Measurements from ENCODE around the gene FAM168A. TPM values are rescaled to one million over a fixed set of nuclear protein-coding genes. Genes with fewer than 3 reads are reported as not detected.

FAM168A gene
- total RNA-seq, 4 donors from 2014 or later = 17.5 to 43.4 (median 23.3) TPM

GRCh38 chr11:73372375-73372993, 225.4 kb downstream of the FAM168A start:
- Histone ChIP-seq H3K4me1 (peaks cover 0 to 18% (median 10%) of the 10 kb centered on the region in 4 donors), H3K27ac (no peak overlapping the region), H3K36me3 (no peaks in the 10 kb centered on the region), H3K4me3 (no peak overlapping the region), H3K27me3 (no peaks in the 10 kb centered on the region), H3K9me3 (no peaks in the 10 kb centered on the region)
- 65% methylated on average over 6 of the region's 6 CpGs; no CpG with 5 or more reads in 1 of the 2 donors for WGBS, 2 donors (ENCODE audit: low coverage in 1 of 2)
- no peak for DNase-seq
- intact Hi-C loops (cut with DNase I; ENCODE audit: low total_unique reads) (no loop called here), in situ Hi-C loops (cut with MboI; ENCODE audit: low pct_ligation_motif_present in 1 of 4, low pct_unique_long_range_greater_than_20kb in 1 of 4, low sequenced_read_pairs in 3 of 4) (no loop called here)
- no peak for TF ChIP-seq POLR2AphosphoS5 (IDR thresholded peaks at IDR 0.05)
- TF ChIP-seq EP300 (IDR thresholded peaks at IDR 0.05; ENCODE audit: low read depth) = no peak
- no peak for TF ChIP-seq POLR2A (IDR thresholded peaks at IDR 0.05)
- TF ChIP-seq, protein P1, sequence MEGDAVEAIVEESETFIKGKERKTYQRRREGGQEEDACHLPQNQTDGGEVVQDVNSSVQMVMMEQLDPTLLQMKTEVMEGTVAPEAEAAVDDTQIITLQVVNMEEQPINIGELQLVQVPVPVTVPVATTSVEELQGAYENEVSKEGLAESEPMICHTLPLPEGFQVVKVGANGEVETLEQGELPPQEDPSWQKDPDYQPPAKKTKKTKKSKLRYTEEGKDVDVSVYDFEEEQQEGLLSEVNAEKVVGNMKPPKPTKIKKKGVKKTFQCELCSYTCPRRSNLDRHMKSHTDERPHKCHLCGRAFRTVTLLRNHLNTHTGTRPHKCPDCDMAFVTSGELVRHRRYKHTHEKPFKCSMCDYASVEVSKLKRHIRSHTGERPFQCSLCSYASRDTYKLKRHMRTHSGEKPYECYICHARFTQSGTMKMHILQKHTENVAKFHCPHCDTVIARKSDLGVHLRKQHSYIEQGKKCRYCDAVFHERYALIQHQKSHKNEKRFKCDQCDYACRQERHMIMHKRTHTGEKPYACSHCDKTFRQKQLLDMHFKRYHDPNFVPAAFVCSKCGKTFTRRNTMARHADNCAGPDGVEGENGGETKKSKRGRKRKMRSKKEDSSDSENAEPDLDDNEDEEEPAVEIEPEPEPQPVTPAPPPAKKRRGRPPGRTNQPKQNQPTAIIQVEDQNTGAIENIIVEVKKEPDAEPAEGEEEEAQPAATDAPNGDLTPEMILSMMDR (IDR thresholded peaks at IDR 0.05) = no peak

DNA sequence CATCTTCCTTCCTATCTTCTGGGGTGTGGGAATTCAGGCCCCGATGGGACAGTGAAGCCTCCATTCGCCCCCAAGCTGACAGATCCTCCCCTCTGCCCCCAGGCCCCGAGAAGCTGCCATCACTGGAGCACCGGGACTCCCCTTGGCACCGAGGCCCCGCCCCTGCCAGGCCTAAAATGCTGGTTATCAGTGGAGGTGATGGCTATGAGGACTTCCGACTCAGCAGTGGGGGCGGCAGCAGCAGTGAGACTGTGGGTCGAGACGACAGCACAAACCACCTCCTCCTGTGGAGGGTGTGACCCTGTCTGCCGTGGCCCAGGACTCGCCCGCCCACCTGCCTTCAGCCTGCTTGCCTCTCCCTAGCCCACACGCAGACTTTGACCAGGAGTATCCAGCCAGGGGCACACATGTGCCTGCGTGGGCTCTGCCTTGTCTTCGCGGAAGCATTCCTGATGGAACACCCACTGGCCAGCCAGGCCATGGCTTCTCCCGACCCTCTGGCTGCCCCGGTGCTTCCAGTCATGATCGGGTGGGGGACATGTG, 230.4 kb downstream of the FAM168A start:
- H3K9me3 ChIP-seq = no peaks in the 10 kb centered on the region
- intact Hi-C loops (cut with DNase I; ENCODE audit: low total_unique reads) (no loop called here), in situ Hi-C loops (cut with MboI; ENCODE audit: low pct_ligation_motif_present in 1 of 4, low pct_unique_long_range_greater_than_20kb in 1 of 4, low sequenced_read_pairs in 3 of 4) (no loop called here)
- no peak overlapping the region for H3K4me3 ChIP-seq
- 80% methylated on average over 20 of the region's 20 CpGs; no CpG with 5 or more reads in 1 of the 2 donors for WGBS, 2 donors (ENCODE audit: low coverage in 1 of 2)
- DNase-seq = no peak
- peaks cover 0 to 5% (median 0%) of the 10 kb centered on the region in 4 donors for H3K4me1 ChIP-seq
- H3K27ac ChIP-seq = no peak overlapping the region
- TF ChIP-seq, protein P1 (IDR thresholded peaks at IDR 0.05) = no peak
- no peak for TF ChIP-seq EP300 (IDR thresholded peaks at IDR 0.05; ENCODE audit: low read depth)
- no peak for TF ChIP-seq POLR2AphosphoS5 (IDR thresholded peaks at IDR 0.05)
- no peak for TF ChIP-seq POLR2A (IDR thresholded peaks at IDR 0.05)
- no peaks in the 10 kb centered on the region for H3K27me3 ChIP-seq
- no peaks in the 10 kb centered on the region for H3K36me3 ChIP-seq

DNA sequence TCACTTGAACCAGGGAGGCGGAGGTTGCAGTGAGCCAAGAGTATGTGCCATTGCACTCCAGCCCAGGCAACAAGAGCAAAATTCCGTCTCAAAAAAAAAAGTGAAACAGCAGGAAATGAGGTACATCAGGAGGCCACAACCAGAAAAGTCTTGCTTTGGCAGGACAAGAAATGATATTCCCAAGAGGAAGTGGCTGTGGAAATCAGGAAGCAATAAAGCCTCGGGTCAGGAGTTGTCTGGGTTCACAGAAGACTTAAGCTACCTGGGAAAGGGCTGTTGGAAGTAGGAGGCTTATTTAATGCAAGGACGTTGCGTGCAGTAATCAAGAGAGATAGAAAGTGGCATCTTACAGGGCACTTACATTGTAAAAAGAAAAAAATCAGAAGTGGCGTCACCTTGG, 231.0 kb downstream of the FAM168A start:
- intact Hi-C loops (cut with DNase I; ENCODE audit: low total_unique reads) (no loop called here), in situ Hi-C loops (cut with MboI; ENCODE audit: low pct_ligation_motif_present in 1 of 4, low pct_unique_long_range_greater_than_20kb in 1 of 4, low sequenced_read_pairs in 3 of 4) (no loop called here)
- DNase-seq = no peak
- Histone ChIP-seq H3K27ac (peak overlapping the region in 1 of 4 donors; percentile 30), H3K9me3 (no peaks in the 10 kb centered on the region), H3K36me3 (no peaks in the 10 kb centered on the region), H3K27me3 (no peaks in the 10 kb centered on the region), H3K4me1 (peaks cover 0 to 5% (median 0%) of the 10 kb centered on the region in 4 donors), H3K4me3 (no peak overlapping the region)
- WGBS, 2 donors (ENCODE audit: low coverage in 1 of 2) = 49 to 74% methylated on average over 3 to 6 of the region's 6 CpGs
- TF ChIP-seq POLR2AphosphoS5 (IDR thresholded peaks at IDR 0.05) (no peak), POLR2A (IDR thresholded peaks at IDR 0.05) (no peak), EP300 (IDR thresholded peaks at IDR 0.05; ENCODE audit: low read depth) (no peak)
- TF ChIP-seq, protein P1 (IDR thresholded peaks at IDR 0.05) = no peak

DNA sequence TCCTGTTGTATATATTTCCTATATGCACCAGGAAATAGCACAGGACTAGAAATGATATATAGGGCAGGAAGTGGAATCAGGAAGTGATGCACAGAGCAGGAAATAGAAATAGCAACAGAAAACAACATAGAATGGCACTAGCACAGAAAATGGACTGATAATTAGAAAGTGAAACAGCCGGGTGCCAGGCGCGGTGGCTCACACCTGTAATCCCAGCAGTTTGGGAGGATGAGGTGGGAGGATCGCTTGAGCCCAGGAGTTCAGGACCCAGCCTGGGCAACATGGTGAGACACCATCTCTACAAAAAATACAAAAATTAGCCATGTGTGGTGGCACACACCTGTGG, 231.7 kb downstream of the FAM168A start:
- WGBS, 2 donors (ENCODE audit: low coverage in 1 of 2) = 72% methylated on average over 4 of the region's 4 CpGs; no CpG with 5 or more reads in 1 of the 2 donors

More for the DNA sequence above, 231.7 kb downstream of the FAM168A start:
- intact Hi-C loops (cut with DNase I; ENCODE audit: low total_unique reads) = no loop called here
- Histone ChIP-seq H3K9me3 (no peaks in the 10 kb centered on the region), H3K27ac (peak overlapping the region in 1 of 4 donors; percentile 30), H3K36me3 (no peaks in the 10 kb centered on the region), H3K27me3 (no peaks in the 10 kb centered on the region), H3K4me3 (no peak overlapping the region), H3K4me1 (peaks cover 0 to 5% (median 0%) of the 10 kb centered on the region in 4 donors)
- TF ChIP-seq EP300 (IDR thresholded peaks at IDR 0.05; ENCODE audit: low read depth) (no peak), POLR2AphosphoS5 (IDR thresholded peaks at IDR 0.05) (no peak), POLR2A (IDR thresholded peaks at IDR 0.05) (no peak)
- TF ChIP-seq, protein P1 (IDR thresholded peaks at IDR 0.05) = no peak
- no peak for DNase-seq
- in situ Hi-C loops (cut with MboI; ENCODE audit: low pct_ligation_motif_present in 1 of 4, low pct_unique_long_range_greater_than_20kb in 1 of 4, low sequenced_read_pairs in 3 of 4) = no loop called here
